Adipose tissue (tissue), 3 donors: ENCODE results near the gene TMEM259. TPM values are rescaled to one million over a fixed set of nuclear protein-coding genes. Genes with fewer than 3 reads are reported as not detected.

Experiments used
- H3K27ac ChIP-seq: one replicate; pipeline ENCODE4 v1.5.1; 2013; ENCODE audit warnings: low read depth, low read length
- WGBS, 3 donors: extraction: QIAGEN DNeasy Blood & Tissue Kit; methylation state at CpG; one replicate each; pipeline ENCODE4 v1.1.7; 2013; 5-methylcytosine and 5-hydroxymethylcytosine counted together
- polyA plus RNA-seq, 3 donors: library from polyadenylated mRNA; stranded (reverse); fragments of 200-250 nt; gene quantifications; one replicate each; pipeline ENCODE4 v1.2.3, GENCODE V29; 2013
- donor health status: healthy with polysubstance abuse.
- donor health status: Bipolar disorder and iron deficiency.
- donor health status: healthy.

TMEM259 gene
- 100 to 1,000 TPM; 107 to 198 (median 126) TPM for polyA plus RNA-seq

GRCh38 chr19:1020868-1021425, at the start of gene TMEM259:
TSS of gene TMEM259 (minus strand) at chr19:1021123. CDS start at chr19:1020996, 127 bp downstream.
- H3K27ac ChIP-seq, result peak within 1 kb of the TSS; percentile 84
- 0 to 1% (median 0%) methylated on average over 44 to 68 of the region's 68 CpGs for WGBS, 3 donors

- no peak overlapping the region for H3K27ac ChIP-seq
- 22 to 44% (median 36%) methylated on average over 21 of the region's 21 CpGs for WGBS, 3 donors
Measured at GRCh38 chr19:1070576-1070930, 49.6 kb upstream of the TMEM259 start.

- 32 to 64% (median 35%) methylated on average over 25 of the region's 25 CpGs for WGBS, 3 donors
- no peak overlapping the region for H3K27ac ChIP-seq
Measured at GRCh38 chr19:1069009-1069779, 48.3 kb upstream of the TMEM259 start.

DNA sequence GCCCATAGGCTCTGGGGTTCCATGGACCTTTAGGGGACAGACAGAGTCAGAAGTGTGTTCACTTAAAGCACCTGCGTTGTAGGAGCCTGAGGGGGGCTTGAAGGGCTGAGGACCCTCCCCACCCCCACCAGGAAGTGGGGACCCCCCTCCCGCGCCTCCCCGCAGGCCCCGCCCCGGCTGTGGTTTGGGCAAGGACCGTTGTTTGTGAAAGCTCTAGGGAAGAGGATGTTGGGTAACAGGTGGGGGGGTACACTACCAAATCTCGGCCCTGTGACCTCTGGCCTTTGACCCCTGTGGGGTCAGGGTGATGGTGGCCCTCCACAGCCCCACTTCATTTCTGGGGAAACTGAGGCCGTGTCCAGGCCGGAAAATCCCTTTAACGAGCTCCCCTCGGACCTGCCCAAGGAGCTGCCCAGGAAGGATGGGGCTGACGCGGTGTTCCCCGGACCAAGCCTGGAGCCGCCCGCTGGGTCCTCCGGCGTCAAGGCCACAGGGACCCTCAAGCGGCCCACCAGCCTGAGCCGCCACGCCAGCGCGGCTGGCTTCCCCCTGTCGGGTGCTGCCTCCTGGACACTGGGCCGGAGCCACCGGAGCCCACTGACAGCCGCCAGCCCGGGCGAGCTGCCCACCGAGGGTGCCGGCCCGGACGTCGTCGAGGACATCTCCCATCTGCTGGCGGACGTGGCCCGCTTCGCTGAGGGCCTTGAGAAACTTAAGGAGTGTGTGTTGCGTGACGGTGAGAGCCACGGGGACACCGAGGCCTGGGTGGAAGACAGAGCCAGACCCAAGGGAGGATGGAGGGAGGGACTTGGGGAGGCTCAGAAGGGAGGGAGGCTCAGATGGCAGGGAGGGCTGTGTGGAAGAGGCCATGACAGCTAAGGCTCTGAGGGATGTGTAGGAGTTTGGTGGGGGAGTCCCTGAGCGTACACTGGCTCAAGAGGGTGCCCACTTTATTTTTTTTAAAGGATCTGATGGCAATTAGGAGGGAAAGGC, 47.4 kb upstream of the TMEM259 start:
- no peak overlapping the region for H3K27ac ChIP-seq

DNA sequence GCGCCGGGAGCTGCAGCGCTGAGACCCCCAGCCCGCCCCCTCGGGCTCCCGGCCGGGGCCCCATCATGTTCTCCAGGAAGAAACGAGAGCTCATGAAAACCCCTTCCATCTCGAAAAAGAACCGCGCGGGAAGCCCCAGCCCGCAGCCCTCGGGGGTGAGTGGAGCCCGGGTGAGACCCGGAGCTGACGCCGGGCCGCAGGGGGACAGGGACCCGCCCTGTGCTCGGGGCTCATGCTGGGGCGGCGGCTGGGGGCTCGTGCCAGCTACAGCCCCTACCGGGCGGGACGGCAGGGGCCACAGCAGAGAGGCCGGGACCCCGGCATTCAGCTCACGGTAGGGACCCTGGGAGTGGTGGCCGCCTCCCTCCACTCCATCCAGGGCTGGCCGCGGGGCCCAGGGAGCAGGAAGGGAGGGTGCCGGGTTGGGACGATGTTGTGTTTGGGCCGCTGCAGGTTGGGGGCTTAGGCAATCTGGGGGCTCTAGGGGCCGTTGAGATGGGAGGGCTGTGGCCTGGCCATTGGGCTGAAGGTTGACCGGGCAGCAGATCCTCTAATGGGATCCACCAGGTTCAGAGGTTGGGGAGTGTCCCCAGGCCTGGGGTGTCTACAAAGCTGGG, 46.5 kb upstream of the TMEM259 start:
- WGBS, 3 donors, result 3% methylated on average over 29 to 38 of the region's 38 CpGs
- peak overlapping the region; percentile 23 for H3K27ac ChIP-seq

More for the DNA sequence above, 47.4 kb upstream of the TMEM259 start:
- 37 to 67% (median 51%) methylated on average over 45 of the region's 45 CpGs for WGBS, 3 donors

DNA sequence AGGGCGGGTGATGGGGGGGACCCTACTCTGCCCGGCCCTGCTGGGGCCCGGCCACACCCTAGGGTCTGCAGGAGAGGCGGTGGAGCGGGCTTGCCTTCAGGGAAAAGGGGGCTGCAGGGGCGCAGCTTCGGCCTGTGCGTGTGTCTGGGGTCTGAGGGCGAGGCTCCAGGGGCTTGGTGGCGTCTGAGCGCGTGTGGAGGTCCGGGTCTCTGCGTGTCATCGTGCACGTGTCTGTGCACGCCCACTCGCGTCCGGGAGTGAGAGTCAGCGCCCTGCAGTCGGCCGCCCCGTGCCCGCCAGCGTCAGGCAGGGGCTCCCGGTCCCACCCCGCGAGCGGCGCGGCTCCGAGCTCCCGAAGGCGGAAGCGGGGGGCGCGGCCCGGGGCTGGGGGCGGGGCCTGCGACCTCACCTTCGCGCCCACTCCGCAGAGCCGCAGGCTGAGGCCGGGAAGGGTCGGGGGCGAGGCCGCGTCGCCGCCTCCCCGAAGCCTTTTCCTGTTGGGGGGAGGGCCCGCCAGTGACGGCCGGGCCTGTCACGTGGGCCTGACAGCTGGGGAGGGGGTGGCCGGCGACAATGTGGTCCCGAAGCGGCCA, 45.9 kb upstream of the TMEM259 start, which contains the start of gene ARHGAP45:
Gene ARHGAP45, plus strand, starts transcription at position 420 of the 593 bp plus-strand sequence. CDS start 239 bp downstream, outside the sequence.
- 4 to 8% (median 5%) methylated on average over 43 to 61 of the region's 61 CpGs for WGBS, 3 donors
- H3K27ac ChIP-seq, result peak within 1 kb of the TSS; percentile 23

- 22 to 37% (median 31%) methylated on average over 16 to 17 of the region's 17 CpGs for WGBS, 3 donors
- no peak overlapping the region for H3K27ac ChIP-seq
Measured at GRCh38 chr19:1066251-1066747, 45.4 kb upstream of the TMEM259 start.

GRCh38 chr19:1065606-1066109, 44.7 kb upstream of the TMEM259 start:
- no peak overlapping the region for H3K27ac ChIP-seq
- WGBS, 3 donors, result 51 to 75% (median 60%) methylated on average over 17 of the region's 17 CpGs

GRCh38 chr19:1064661-1065605, 44.0 kb upstream of the TMEM259 start:
- WGBS, 3 donors, result 7 to 13% (median 8%) methylated on average over 59 to 60 of the region's 60 CpGs
- no peak overlapping the region for H3K27ac ChIP-seq

DNA sequence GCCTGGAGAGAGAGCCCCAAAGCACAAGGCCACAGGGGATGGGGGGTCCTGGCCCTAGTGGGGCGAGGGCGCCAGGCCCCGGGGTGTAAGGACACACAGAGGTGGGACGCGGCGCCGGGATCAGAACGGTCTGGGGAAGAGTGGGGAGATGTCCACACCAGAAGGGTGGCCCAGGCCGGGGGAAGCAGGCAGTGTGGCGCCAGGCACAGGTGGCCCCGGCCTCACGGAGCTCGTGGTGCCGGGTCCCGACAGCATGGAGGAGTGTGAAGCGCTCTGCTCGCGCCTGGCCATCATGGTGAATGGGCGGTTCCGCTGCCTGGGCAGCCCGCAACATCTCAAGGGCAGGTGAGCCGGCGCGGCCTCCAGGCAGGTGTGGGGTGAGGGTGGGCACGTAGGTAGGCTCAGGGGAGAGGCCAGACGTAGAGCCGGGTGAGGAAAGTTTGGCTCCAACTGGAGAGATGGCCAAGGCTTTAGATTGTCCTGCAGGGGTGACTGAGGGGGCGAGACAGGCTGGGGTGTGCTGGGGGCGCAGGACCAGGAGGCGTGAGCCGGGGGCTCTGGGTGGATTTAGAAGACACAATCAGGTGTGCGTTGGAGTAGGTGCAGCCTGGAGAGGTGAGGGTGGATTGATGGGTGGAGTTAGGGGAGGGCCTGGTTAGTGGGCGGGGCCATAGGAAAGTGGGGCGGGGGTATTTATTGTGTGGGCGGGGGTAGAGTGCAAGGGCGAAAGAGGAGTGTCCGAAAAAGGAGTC, 43.2 kb upstream of the TMEM259 start:
- 60 to 88% (median 63%) methylated on average over 37 of the region's 37 CpGs for WGBS, 3 donors
- H3K27ac ChIP-seq, result no peak overlapping the region

DNA sequence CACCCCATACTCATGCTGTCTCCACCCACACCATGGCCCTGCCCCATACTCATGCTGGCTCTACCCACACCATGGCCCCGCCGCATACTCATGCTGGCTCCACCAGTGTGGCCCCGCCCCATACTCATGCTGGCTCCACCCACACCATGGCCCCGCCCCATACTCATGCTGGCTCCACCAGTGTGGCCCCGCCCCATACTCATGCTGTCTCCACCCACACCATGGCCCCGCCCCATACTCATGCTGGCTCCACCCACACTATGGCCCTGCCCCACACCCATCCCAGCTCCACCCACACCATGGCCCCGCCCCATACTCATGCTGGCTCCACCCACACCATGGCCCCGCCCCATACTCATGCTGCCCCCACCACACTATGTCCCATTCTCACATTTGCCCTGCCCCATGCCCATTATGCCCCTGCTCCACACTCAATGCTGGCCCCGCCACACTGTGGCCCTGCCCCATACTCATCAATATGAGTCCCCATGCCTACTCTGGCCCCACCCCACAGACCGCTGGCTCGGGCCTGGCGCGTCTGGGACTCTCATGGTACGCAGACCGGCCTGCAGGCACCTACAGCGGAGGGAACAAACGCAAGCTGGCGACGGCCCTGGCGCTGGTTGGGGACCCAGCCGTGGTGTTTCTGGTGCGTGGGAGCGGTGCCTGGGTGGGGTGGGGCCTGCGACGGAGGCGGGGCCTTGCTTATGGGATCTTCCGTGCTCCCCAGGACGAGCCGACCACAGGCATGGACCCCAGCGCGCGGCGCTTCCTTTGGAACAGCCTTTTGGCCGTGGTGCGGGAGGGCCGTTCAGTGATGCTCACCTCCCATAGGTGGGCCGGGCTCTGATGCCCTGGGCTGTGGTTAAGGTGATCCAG, 42.3 kb upstream of the TMEM259 start:
- WGBS, 3 donors, result 71 to 92% (median 74%) methylated on average over 36 to 37 of the region's 37 CpGs
- H3K27ac ChIP-seq, result no peak overlapping the region

DNA sequence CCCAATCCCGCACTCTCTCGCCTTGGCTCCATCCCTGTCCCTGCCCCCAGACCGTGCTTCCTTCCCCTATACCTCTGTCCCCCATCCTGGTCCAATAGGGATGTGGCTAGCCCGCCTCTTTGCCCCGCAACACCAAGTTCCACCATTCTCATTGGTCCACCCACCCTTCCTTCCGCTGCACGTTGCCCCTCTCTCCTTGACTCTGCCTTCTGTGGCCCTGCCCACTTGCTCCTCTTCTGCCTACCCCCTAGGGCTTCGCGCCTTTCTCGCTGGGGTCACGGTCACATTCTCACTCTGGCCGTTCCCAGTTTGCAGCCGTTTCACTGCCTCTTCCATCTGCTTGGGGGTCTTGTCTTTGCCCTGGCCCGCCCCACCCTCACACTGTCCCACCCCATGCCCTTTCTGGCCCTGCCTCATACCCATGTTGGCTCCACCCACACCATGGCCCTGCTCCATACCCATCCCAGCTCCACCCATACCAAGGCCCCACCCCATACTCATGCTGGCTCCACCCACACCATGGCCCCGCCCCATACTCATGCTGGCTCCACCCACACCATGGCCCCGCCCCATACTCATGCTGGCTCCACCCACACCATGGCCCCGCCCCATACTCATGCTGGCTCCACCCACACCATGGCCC, 41.6 kb upstream of the TMEM259 start:
- WGBS, 3 donors, result 80 to 93% (median 89%) methylated on average over 14 to 16 of the region's 17 CpGs
- H3K27ac ChIP-seq, result no peak overlapping the region

DNA sequence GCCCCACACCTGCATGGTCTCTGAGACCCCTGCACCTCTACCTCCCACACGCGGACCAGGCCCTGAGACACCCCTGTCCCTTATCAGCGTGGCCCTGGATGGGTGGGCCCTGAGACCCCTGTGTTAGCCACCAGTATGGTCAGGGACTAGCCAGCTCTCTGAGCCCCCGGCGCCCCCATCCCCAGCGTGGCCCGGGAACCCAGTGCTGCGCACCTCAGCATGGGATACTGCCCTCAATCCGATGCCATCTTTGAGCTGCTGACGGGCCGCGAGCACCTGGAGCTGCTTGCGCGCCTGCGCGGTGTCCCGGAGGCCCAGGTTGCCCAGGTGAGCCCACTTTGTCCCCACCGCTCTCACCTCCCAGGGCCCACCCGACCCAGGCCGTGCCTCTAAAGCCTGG, 41.1 kb upstream of the TMEM259 start:
- no peak overlapping the region for H3K27ac ChIP-seq
- 81 to 94% (median 91%) methylated on average over 18 to 20 of the region's 20 CpGs for WGBS, 3 donors

DNA sequence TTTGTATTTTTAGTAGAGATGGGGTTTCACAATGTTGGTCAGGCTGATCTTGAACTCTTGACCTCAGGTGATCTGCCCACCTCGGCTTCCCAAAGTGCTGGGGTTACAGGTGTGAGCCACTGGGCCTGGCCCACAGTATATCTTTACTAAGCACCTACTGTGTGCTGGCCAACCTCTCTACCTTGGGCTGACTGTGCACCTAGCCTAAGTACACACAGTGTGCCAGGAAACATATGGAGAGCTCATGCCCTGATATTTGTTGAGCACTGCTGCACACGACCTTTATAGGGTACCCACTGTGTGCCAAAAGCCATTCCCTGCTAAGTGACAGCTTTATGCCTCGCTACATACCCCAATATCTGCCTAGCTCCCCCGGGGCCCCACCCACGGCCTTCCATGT, 39.8 kb upstream of the TMEM259 start:
- WGBS, 3 donors, result 81 to 87% (median 87%) methylated on average over 5 of the region's 5 CpGs
- H3K27ac ChIP-seq, result no peak overlapping the region

DNA sequence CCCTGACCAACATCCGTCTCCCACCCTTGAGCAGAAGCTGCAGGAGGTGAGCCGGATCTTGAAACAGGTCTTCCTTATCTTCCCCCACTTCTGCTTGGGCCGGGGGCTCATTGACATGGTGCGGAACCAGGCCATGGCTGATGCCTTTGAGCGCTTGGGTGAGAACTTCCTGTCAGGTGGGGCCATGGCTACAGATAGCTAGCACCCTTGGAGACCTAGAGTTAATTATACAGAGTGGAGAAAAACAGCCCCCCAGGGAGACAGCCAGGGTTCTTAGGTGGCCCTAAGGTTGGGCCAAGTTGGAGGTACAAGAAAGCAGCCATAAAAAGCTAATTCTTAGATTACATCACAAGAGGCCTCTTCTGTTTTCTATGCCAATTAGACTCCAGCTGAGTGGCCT, 37.2 kb upstream of the TMEM259 start:
- H3K27ac ChIP-seq, result no peak overlapping the region
- WGBS, 3 donors, result 91 to 95% (median 94%) methylated on average over 5 of the region's 5 CpGs
